ENCODE data around the gene AQP12A. TPM values are rescaled to one million over a fixed set of nuclear protein-coding genes. Genes with fewer than 3 reads are reported as not detected.

Gene AQP12A
- total RNA-seq, 1 donor: not detected

GRCh38 chr2:240644859-240645301 lies 46.8 kb upstream of the AQP12A start:
- DNase-seq (ENCODE audit: low read depth): no peak
- TF ChIP-seq CTCF (IDR thresholded peaks at IDR 0.05; ENCODE audit: insufficient read depth, low read length): no peak

DNA sequence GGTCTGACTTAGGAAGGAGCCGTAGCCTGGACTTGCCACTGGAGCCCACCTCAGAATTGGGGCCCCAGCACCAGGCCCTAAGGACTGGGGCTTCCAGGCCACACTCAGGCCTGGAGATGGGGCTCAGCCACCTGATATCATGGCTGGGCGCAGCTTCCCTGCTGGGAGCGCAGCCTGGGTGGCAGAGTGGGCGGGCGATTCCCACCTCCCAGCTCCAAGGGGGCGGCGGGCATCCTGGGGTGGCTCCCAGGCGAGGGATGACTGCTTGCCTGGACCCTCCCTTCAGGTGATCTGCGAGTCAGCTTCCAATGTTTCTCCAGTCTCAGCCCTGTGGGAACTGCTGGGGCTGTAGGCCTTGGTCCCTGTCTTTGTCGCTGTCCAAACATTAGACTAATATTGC lies 46.3 kb upstream of the AQP12A start:
- no peak for DNase-seq (ENCODE audit: low read depth)
- no peak overlapping the region for H3K4me3 ChIP-seq (ENCODE audit: low read depth, low read length)
- TF ChIP-seq CTCF (IDR thresholded peaks at IDR 0.05; ENCODE audit: insufficient read depth, low read length): no peak

More at GRCh38 chr2:240644859-240645301, 46.8 kb upstream of the AQP12A start:
- no peak overlapping the region for H3K4me3 ChIP-seq (ENCODE audit: low read depth, low read length)

DNA sequence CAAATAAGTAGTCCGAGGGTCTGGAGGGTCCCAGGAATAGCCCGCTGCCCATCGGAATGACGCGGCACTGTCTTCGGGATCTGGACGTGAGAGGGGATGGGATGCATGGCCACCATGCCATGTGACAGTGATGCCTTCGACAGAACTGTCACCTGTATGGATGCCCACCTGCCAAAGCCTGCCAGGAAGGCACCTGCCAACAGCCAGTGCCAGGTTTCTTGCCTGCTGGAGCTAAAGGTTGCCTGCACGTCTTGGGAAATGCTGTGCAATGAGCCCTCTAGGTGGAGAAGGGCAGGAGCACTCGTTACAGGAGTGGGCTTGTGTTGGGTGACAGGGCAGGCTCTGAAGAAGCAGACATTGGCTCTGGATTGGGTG lies 45.9 kb upstream of the AQP12A start:
- DNase-seq (ENCODE audit: low read depth): no peak
- no peak overlapping the region for H3K4me3 ChIP-seq (ENCODE audit: low read depth, low read length)
- TF ChIP-seq CTCF (IDR thresholded peaks at IDR 0.05; ENCODE audit: insufficient read depth, low read length): no peak

DNA sequence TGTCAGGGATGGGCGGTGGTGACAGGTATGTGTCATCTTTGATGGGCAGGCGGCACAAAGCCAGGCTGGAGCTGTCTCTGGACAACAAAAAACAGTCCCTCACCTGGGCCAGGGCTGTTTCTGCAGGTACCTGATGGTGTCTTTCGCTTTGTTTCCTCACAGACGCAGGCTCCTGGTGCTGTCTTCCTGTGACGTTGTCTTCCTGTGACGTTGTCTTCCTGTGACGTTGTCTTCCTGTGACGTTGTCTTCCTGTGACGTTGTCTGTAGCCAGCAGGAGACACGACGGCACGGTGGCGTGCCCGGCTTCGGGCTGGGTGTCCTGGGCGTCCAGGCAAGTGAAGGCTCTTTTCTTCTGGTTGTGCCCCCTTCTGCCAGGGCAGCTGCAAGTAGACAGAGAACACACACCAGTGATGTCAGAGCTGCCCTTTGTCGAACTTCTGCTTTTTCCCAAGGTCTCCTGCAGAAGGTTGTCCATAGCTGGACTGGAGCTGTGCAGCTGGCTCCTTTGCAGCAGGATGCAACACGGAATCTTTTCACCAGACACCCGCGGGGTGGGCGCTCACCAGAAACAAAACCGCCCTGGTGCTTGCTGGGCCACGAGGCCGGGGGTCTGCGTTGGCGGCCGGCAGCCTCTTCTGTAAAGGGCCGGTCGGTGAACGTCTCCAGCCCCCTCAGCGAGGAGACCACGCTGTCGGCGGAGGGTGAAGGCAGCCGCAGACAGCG lies 45.3 kb upstream of the AQP12A start:
- no peak for TF ChIP-seq CTCF (IDR thresholded peaks at IDR 0.05; ENCODE audit: insufficient read depth, low read length)
- no peak overlapping the region for H3K4me3 ChIP-seq (ENCODE audit: low read depth, low read length)
- no peak for DNase-seq (ENCODE audit: low read depth)

GRCh38 chr2:240646900-240647502 lies 44.7 kb upstream of the AQP12A start:
- H3K4me3 ChIP-seq (ENCODE audit: low read depth, low read length): no peak overlapping the region
- no peak for DNase-seq (ENCODE audit: low read depth)
- no peak for TF ChIP-seq CTCF (IDR thresholded peaks at IDR 0.05; ENCODE audit: insufficient read depth, low read length)

GRCh38 chr2:240647503-240648154 lies 44.0 kb upstream of the AQP12A start:
- no peak for DNase-seq (ENCODE audit: low read depth)
- H3K4me3 ChIP-seq (ENCODE audit: low read depth, low read length): no peak overlapping the region
- TF ChIP-seq CTCF (IDR thresholded peaks at IDR 0.05; ENCODE audit: insufficient read depth, low read length): no peak

Measured in fibroblast of the aortic adventitia (primary cell).